Adipocyte (in vitro differentiated cells): ENCODE results near the gene PLK5.
"Not testable (repeated sequence)": the region's sequence is repeated elsewhere in the genome, so short reads cannot be mapped to it uniquely, and the experiment has no call there.

ENCODE experiments used
- DNase-seq: peaks from one replicate; pipeline ENCODE4 v3.0.0-alpha.2; 2015; ENCODE audit warnings: low read depth
- H3K27me3 ChIP-seq: replicated peaks from 2 replicates; pipeline ENCODE4 v1.7.0; 2013; ENCODE audit warnings: mild to moderate bottlenecking, low read length, moderate library complexity; ENCODE audit not compliant: control insufficient read depth, insufficient read depth
- H3K36me3 ChIP-seq: 2 replicates; pipeline ENCODE4 v1.7.0; 2013; ENCODE audit warnings: low read length, mild to moderate bottlenecking, moderate library complexity; ENCODE audit not compliant: control insufficient read depth, insufficient read depth, severe bottlenecking
- H3K4me1 ChIP-seq: 2 replicates; pipeline ENCODE4 v1.7.0; 2013; ENCODE audit warnings: mild to moderate bottlenecking, low read length, moderate library complexity; ENCODE audit not compliant: control insufficient read depth, insufficient read depth
- H3K4me3 ChIP-seq: 2 replicates; pipeline ENCODE4 v1.7.0; 2013; ENCODE audit warnings: mild to moderate bottlenecking, low read length, moderate library complexity
- H3K9ac ChIP-seq: 2 replicates; pipeline ENCODE4 v1.7.0; 2013; ENCODE audit warnings: mild to moderate bottlenecking, low read length, moderate library complexity
- H3K9me3 ChIP-seq: 2 replicates; pipeline ENCODE4 v1.7.0; 2013; ENCODE audit warnings: mild to moderate bottlenecking, low read length, moderate library complexity; ENCODE audit not compliant: control insufficient read depth

PLK5 gene

GRCh38 chr19:1523412-1524286, at the start of gene PLK5:
TSS of gene PLK5 (plus strand) at chr19:1524077. CDS start at chr19:1526997, 2,920 bp downstream.
- Histone ChIP-seq H3K9ac (no peak within 1 kb of the TSS), H3K27me3 (peaks cover 35% of the 10 kb centered on the region), H3K36me3 (no peaks in the 10 kb centered on the region), H3K4me3 (no peak within 1 kb of the TSS), H3K4me1 (no peaks in the 10 kb centered on the region), H3K9me3 (no peaks in the 10 kb centered on the region)
- no peak for DNase-seq

- no peak for DNase-seq
- Histone ChIP-seq H3K4me3 (no peak overlapping the region), H3K27me3 (peaks cover 9% of the 10 kb centered on the region), H3K4me1 (peaks cover 22% of the 10 kb centered on the region), H3K9me3 (no peaks in the 10 kb centered on the region), H3K9ac (no peak overlapping the region), H3K36me3 (peaks cover 4% of the 10 kb centered on the region)
Measured at GRCh38 chr19:1474765-1475351, 49.0 kb upstream of the PLK5 start.

GRCh38 chr19:1475751-1476437, 48.0 kb upstream of the PLK5 start:
- H3K4me1 ChIP-seq: peaks cover 13% of the 10 kb centered on the region
- peaks cover 4% of the 10 kb centered on the region for H3K36me3 ChIP-seq
- H3K9me3 ChIP-seq: no peaks in the 10 kb centered on the region
- H3K27me3 ChIP-seq: peaks cover 9% of the 10 kb centered on the region
- H3K9ac ChIP-seq: no peak overlapping the region
- no peak for DNase-seq
- H3K4me3 ChIP-seq: no peak overlapping the region

- not testable (repeated sequence) for DNase-seq, H3K27me3 ChIP-seq, H3K9me3 ChIP-seq, H3K9ac ChIP-seq, H3K36me3 ChIP-seq, H3K4me3 ChIP-seq
- peaks cover 11% of the 10 kb centered on the region for H3K4me1 ChIP-seq
Measured at GRCh38 chr19:1477056-1477455, 46.8 kb upstream of the PLK5 start.

- Histone ChIP-seq H3K9ac (peak within 1 kb of the TSS; percentile 75), H3K4me3 (peak within 1 kb of the TSS; percentile 93), H3K9me3 (no peaks in the 10 kb centered on the region), H3K4me1 (peaks cover 9% of the 10 kb centered on the region), H3K27me3 (no peaks in the 10 kb centered on the region), H3K36me3 (peaks cover 4% of the 10 kb centered on the region)
- peak; percentile 98 for DNase-seq
Measured at GRCh38 chr19:1478934-1479707, 44.8 kb upstream of the PLK5 start, which contains the start of gene C19orf25. TSS of gene C19orf25 (minus strand) at chr19:1479215. CDS start at chr19:1478903, 312 bp downstream.

- Histone ChIP-seq H3K9me3 (no peaks in the 10 kb centered on the region), H3K4me1 (peaks cover 4% of the 10 kb centered on the region), H3K36me3 (no peaks in the 10 kb centered on the region), H3K27me3 (no peaks in the 10 kb centered on the region), H3K4me3 (no peak overlapping the region), H3K9ac (no peak overlapping the region)
- DNase-seq: no peak
Measured at GRCh38 chr19:1481224-1481892, 42.5 kb upstream of the PLK5 start.

- Histone ChIP-seq H3K36me3 (no peaks in the 10 kb centered on the region), H3K4me3 (no peak overlapping the region), H3K27me3 (no peaks in the 10 kb centered on the region), H3K9me3 (no peaks in the 10 kb centered on the region), H3K9ac (no peak overlapping the region), H3K4me1 (peaks cover 4% of the 10 kb centered on the region)
- DNase-seq: no peak
Measured at GRCh38 chr19:1481893-1482360, 42.0 kb upstream of the PLK5 start.

GRCh38 chr19:1482361-1483130, 41.3 kb upstream of the PLK5 start:
- Histone ChIP-seq H3K9ac (no peak overlapping the region), H3K36me3 (no peaks in the 10 kb centered on the region), H3K4me3 (no peak overlapping the region), H3K4me1 (peaks cover 4% of the 10 kb centered on the region), H3K27me3 (no peaks in the 10 kb centered on the region), H3K9me3 (no peaks in the 10 kb centered on the region)
- no peak for DNase-seq

- Histone ChIP-seq H3K9ac (no peak overlapping the region), H3K27me3 (no peaks in the 10 kb centered on the region), H3K4me3 (no peak overlapping the region), H3K9me3 (no peaks in the 10 kb centered on the region), H3K4me1 (no peaks in the 10 kb centered on the region), H3K36me3 (no peaks in the 10 kb centered on the region)
- no peak for DNase-seq
Measured at GRCh38 chr19:1483131-1483978, 40.5 kb upstream of the PLK5 start.
